ENCODE measurements around the gene EXOC4.

DNA sequence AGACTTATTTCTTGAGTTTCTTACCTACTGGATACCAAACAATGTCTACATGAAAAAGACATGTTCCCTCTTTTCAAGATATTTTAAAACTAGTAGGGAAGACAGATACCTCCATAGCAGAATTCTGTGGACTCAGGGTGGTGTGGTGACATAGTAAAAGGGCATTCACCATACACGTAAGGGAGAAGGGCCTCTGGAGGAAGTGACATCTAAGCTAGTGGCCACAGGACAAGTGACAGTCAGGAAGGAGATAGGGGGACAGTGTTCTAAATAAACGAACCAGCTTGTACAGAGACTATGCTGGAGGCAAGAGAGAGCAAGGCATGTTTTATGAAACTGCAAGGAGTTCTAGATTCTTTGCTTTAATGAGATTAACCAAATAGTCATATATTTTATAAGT, 552.5 kb downstream of the EXOC4 start:
- TF ChIP-seq CTCF (IDR thresholded peaks at IDR 0.05) (no peak), POLR2A (IDR thresholded peaks at IDR 0.05) (no peak), POLR2AphosphoS5 (IDR thresholded peaks at IDR 0.05) (no peak)

Measured in sigmoid colon (tissue), 4 donors.